Large intestine (tissue), 3 donors: ENCODE results near the gene PAK5. TPM values are rescaled to one million over a fixed set of nuclear protein-coding genes. Genes with fewer than 3 reads are reported as not detected.

Experiments used
- DNase-seq, 2 donors: peaks; one replicate each; pipeline versions ENCODE4 v3.0.0 to v3.0.0-alpha.2; 2013
- H3K27ac ChIP-seq: one replicate; pipeline ENCODE4 v1.5.1; 2013; ENCODE audit warnings: low read length
- H3K27me3 ChIP-seq: 2 replicates; pipeline ENCODE4 v1.6.1; 2013; ENCODE audit warnings: low read length; ENCODE audit not compliant: control insufficient read depth, insufficient read depth
- H3K36me3 ChIP-seq: 2 replicates; pipeline ENCODE4 v1.6.1; 2013; ENCODE audit warnings: low read length; ENCODE audit not compliant: control insufficient read depth, insufficient read depth
- H3K4me1 ChIP-seq: one replicate; pipeline ENCODE4 v1.6.1; 2013; ENCODE audit warnings: low read length; ENCODE audit not compliant: control insufficient read depth, insufficient read depth
- H3K4me3 ChIP-seq: one replicate; pipeline ENCODE4 v1.5.1; 2013; ENCODE audit warnings: low read length
- H3K9me3 ChIP-seq: one replicate; pipeline ENCODE4 v1.6.1; 2013; ENCODE audit warnings: mild to moderate bottlenecking, low read depth, low read length, moderate library complexity; ENCODE audit not compliant: control insufficient read depth
- WGBS: methylation state at CpG from one replicate; pipeline ENCODE4 v1.1.5; 2013; ENCODE audit warnings: low lambda C conversion rate; ENCODE audit not compliant: insufficient coverage; 5-methylcytosine and 5-hydroxymethylcytosine counted together
- polyA plus RNA-seq: library from polyadenylated mRNA; unstranded; fragments of 120-200 nt; gene quantifications from one replicate; pipeline ENCODE4 v1.2.1, GENCODE V29; 2013

Gene PAK5
- polyA plus RNA-seq, 1 donor, result 1.6 TPM

DNA sequence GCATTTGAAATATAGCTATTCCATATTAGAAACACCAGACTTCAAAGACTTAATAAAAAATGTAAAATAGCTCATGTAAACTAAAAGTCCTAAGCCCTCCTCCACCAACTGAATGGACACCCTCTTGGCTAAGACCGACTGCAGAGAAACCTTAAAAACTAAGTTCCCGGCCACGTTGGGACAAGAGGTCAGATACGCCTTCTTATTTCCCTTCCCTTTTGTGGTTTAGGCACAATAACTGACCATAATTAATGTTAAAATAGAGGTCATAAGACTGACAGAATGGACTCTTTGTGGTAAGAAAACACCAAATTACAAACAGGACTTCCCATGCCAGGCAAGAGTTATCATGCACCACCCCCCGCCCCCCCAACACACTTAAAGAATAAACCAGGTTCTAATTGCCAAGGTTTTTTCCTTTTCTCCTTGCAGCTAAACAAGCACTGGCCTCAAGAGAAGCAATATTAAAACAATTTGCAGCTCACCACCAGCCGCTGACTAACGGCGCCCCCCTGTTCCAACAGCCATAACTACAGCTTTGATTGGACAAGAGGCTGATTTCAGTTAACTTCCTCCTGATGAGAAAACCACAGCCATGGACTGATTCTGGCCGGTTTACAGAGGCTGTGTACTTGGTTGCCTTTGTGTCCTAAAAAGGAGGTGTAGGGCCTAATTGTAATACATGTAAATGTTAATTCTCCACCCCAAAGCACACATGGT lies 335.2 kb downstream of the PAK5 start:
- WGBS, result 40% methylated on average over 2 of the region's 9 CpGs
- no peaks in the 10 kb centered on the region for H3K36me3 ChIP-seq
- DNase-seq, result no peak
- no peak overlapping the region for H3K4me3 ChIP-seq
- H3K9me3 ChIP-seq, result no peaks in the 10 kb centered on the region
- no peak overlapping the region for H3K27ac ChIP-seq
- peaks cover 4% of the 10 kb centered on the region for H3K4me1 ChIP-seq
- peaks cover 52% of the 10 kb centered on the region for H3K27me3 ChIP-seq

DNA sequence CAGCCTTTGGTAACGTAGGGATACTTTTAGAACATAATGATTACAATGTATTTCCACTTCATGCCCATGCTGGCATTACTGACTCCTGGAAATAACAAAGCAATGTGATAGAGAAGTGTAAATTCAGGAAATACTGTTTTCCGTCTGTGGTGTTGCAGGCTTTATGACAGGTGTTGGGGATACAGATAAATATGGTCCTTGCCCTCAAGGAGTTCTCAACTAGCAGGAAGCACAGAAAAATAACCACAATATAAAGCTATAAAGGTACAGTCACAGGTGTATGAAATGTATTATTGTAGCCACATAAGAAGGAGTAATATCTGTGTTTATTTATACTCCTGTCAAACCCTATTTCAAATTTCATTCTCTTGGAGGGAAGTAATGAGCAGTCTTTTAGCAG lies 337.4 kb downstream of the PAK5 start:
- no CpG with 5 or more reads among the region's 2 CpGs for WGBS
- Histone ChIP-seq H3K9me3 (no peaks in the 10 kb centered on the region), H3K4me1 (no peaks in the 10 kb centered on the region), H3K27ac (no peak overlapping the region), H3K27me3 (peaks cover 29% of the 10 kb centered on the region), H3K4me3 (no peak overlapping the region), H3K36me3 (no peaks in the 10 kb centered on the region)
- DNase-seq, result no peak

DNA sequence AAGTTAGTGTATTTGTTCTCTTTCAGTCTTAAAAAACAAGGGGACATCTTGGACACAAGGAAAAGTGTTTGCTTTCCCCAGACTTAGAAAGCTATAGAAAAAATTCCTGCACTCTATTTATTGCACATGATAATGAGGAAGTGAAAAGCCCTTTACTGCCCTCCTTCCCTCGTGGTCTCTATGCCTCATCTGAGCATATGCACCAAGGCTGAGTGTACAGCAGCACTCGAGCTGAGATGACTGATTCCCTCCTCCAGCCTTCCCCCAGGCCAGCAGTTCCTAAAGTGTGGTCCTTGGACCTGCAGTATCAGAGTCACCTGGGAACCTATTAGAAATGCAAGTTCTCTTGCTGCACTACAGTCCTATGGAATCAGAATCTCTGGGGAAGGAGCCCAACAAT lies 338.8 kb downstream of the PAK5 start:
- no CpG with 5 or more reads among the region's 2 CpGs for WGBS
- Histone ChIP-seq H3K9me3 (no peaks in the 10 kb centered on the region), H3K4me1 (no peaks in the 10 kb centered on the region), H3K27ac (no peak overlapping the region), H3K27me3 (peaks cover 16% of the 10 kb centered on the region), H3K4me3 (no peak overlapping the region), H3K36me3 (no peaks in the 10 kb centered on the region)
- DNase-seq, result peak; percentile 39 to 63

DNA sequence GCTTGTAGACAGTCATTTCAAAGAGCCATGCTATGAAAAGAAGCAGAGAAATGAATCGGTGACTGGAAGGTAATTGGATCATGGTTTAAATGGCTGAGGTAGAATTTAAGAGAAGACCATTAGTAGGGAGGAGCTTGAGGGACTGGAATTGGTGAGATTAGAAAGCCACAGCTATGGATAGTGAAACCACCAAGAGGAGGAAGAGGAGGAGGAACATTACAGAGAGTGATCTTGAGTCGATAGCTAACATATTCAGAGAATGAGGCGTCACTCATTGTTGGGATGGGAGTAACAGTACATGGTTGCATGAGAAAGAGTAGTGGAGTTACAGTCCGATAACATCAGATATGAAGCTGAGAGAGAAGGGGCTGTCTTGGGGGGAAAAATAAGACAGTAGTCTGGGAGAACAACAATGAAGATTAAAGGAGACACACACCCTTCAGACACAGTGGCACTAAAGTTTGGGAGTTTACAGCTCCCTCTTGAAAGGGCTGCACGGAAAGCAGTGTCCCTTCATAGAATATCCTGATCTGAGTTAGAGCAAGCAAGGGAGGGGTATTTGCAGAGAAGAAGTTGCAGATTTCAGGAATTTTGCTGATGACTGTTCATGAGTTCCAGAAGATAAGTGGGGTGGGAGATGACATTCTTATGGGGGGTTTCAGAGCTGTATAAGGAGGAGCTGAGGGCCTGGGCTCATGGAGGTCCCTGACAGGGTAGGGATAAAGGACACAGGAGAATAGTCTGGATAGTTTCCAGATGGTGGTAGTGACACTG lies 339.6 kb downstream of the PAK5 start:
- no peak for DNase-seq
- H3K36me3 ChIP-seq, result no peaks in the 10 kb centered on the region
- H3K27me3 ChIP-seq, result peaks cover 9% of the 10 kb centered on the region
- H3K4me1 ChIP-seq, result no peaks in the 10 kb centered on the region
- H3K4me3 ChIP-seq, result no peak overlapping the region
- H3K9me3 ChIP-seq, result no peaks in the 10 kb centered on the region
- 100% methylated on average over 3 of the region's 5 CpGs for WGBS
- no peak overlapping the region for H3K27ac ChIP-seq

GRCh38 chr20:9498322-9498721 lies 340.6 kb downstream of the PAK5 start:
- DNase-seq, result no peak
- Histone ChIP-seq H3K9me3 (no peaks in the 10 kb centered on the region), H3K27ac (no peak overlapping the region), H3K4me3 (no peak overlapping the region), H3K36me3 (no peaks in the 10 kb centered on the region), H3K27me3 (no peaks in the 10 kb centered on the region), H3K4me1 (no peaks in the 10 kb centered on the region)
- WGBS, result 100% methylated on average over 1 of the region's 4 CpGs

- Histone ChIP-seq H3K36me3 (no peaks in the 10 kb centered on the region), H3K27ac (no peak overlapping the region), H3K4me1 (no peaks in the 10 kb centered on the region), H3K4me3 (no peak overlapping the region), H3K27me3 (no peaks in the 10 kb centered on the region), H3K9me3 (no peaks in the 10 kb centered on the region)
- WGBS, result no CpG with 5 or more reads among the region's 3 CpGs
- no peak for DNase-seq
Observed at GRCh38 chr20:9496155-9496554, 342.7 kb downstream of the PAK5 start.

GRCh38 chr20:9495701-9496100 lies 343.2 kb downstream of the PAK5 start:
- Histone ChIP-seq H3K4me1 (no peaks in the 10 kb centered on the region), H3K9me3 (no peaks in the 10 kb centered on the region), H3K4me3 (no peak overlapping the region), H3K27me3 (no peaks in the 10 kb centered on the region), H3K27ac (no peak overlapping the region), H3K36me3 (no peaks in the 10 kb centered on the region)
- no peak for DNase-seq
- WGBS, result no CpG with 5 or more reads among the region's 2 CpGs

DNA sequence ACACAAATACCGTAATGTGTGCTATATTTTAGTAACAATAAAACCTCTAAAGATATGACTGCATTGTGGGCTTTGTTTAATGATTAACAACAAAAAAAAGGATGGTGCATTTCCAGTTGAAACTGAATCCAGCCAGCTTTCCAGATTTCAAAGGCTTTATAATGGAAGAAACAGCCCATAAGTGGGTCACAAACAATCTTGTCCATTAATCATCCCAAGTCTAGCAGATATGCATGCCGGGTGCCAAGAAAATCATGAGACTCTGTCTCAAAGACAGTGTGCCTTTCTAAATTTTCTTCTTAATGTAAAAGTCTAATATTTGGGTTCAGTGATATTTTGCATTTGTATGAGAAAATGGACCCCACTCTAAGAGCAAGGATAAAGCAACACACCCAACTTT lies 345.1 kb downstream of the PAK5 start:
- Histone ChIP-seq H3K9me3 (no peaks in the 10 kb centered on the region), H3K4me1 (no peaks in the 10 kb centered on the region), H3K4me3 (no peak overlapping the region), H3K27ac (no peak overlapping the region), H3K27me3 (no peaks in the 10 kb centered on the region), H3K36me3 (no peaks in the 10 kb centered on the region)
- WGBS, result no CpG with 5 or more reads among the region's 2 CpGs
- no peak for DNase-seq

GRCh38 chr20:9492067-9492466 lies 346.8 kb downstream of the PAK5 start:
- Histone ChIP-seq H3K36me3 (no peaks in the 10 kb centered on the region), H3K4me1 (no peaks in the 10 kb centered on the region), H3K27ac (no peak overlapping the region), H3K27me3 (no peaks in the 10 kb centered on the region), H3K9me3 (no peaks in the 10 kb centered on the region), H3K4me3 (no peak overlapping the region)
- DNase-seq, result no peak
- 20% methylated on average over 1 of the region's 4 CpGs for WGBS

DNA sequence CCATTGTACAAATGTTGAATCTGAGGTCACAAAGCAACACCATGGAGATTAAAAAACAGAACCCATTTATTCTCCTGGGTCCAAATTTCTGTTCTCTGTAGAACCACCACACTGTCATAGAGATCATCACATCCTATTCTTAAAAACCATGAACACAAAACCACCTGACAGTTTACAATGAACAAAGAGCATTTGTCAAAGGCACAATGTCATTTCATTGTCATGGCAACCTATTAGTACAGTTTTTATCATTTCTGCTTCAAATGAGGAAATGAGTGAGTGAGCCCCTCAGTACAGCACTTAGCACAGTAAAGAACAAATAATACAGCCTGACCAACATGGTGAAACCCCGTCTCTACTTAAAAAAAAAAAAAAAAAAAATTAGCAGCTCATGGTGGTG lies 347.6 kb downstream of the PAK5 start:
- WGBS, result no CpG with 5 or more reads among the region's 1 CpG
- no peaks in the 10 kb centered on the region for H3K36me3 ChIP-seq
- DNase-seq, result no peak
- no peak overlapping the region for H3K4me3 ChIP-seq
- no peaks in the 10 kb centered on the region for H3K9me3 ChIP-seq
- no peaks in the 10 kb centered on the region for H3K27me3 ChIP-seq
- no peak overlapping the region for H3K27ac ChIP-seq
- H3K4me1 ChIP-seq, result no peaks in the 10 kb centered on the region

DNA sequence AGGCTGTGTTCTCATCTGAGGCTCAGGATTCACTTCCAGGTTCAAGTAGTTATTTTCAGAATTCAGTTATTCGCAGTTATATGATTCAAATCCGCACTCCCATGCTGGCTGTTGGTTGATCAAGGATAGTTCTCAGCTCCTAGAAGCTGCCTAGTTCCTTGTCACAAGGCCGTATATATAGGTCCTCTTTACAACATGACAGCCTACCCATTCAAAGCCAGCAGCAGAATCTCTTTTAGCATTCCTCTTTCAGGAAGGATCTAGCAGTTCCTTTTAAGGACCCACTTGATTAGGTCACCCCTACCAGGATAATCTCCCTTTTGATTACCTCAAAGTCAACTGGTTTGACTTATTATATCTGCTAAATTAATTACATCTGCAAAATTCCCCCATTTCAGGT lies 348.2 kb downstream of the PAK5 start:
- no peaks in the 10 kb centered on the region for H3K9me3 ChIP-seq
- H3K4me3 ChIP-seq, result no peak overlapping the region
- H3K27ac ChIP-seq, result no peak overlapping the region
- no peaks in the 10 kb centered on the region for H3K4me1 ChIP-seq
- no peaks in the 10 kb centered on the region for H3K36me3 ChIP-seq
- H3K27me3 ChIP-seq, result no peaks in the 10 kb centered on the region
- 100% methylated on average over 1 of the region's 3 CpGs for WGBS
- no peak for DNase-seq
